SK-N-SH (cell line): Measurements from ENCODE around the gene TNIP2. TPM values are rescaled to one million over a fixed set of nuclear protein-coding genes. Genes with fewer than 3 reads are reported as not detected.
A peak's percentile ranks its signal among the peaks of the same experiment; 100 is the strongest.

Experiments
- CTCF ChIA-PET: fragments of 300-600, 350-600 bp; formaldehyde crosslinking; extraction: SDS; loops from one replicate; lab custom pipeline; 2021; lab: Yijun Ruan, JAX
- POLR2A ChIA-PET: fragments of 350-600 bp; sonication (Branson Sonifier 250); formaldehyde crosslinking; extraction: SDS; loops from one replicate; lab custom pipeline; 2020; ENCODE audit warnings: antibody characterized with exemption, inconsistent platforms; lab: Yijun Ruan, JAX
- DNase-seq: peaks from one replicate; pipeline ENCODE4 v3.0.0; 2012
- H2AFZ ChIP-seq: fragments of 200-600 bp; sonication (generic); 2 replicates; pipeline ENCODE4 v1.8.1; 2016; ENCODE audit warnings: antibody characterized with exemption, mild to moderate bottlenecking, low read depth
- H3F3A ChIP-seq: fragments of 200-600 bp; sonication (generic); replicated peaks from 2 replicates; pipeline ENCODE3; 2016; ENCODE audit warnings: antibody characterized with exemption, mild to moderate bottlenecking; ENCODE audit not compliant: insufficient read depth
- H3K27ac ChIP-seq, 2 experiments: fragments of 200-500 bp in 1 of 2; fragments of 200-600 bp in 1 of 2; sonication (Bioruptor generic) in 1 of 2; sonication (generic), shearing (Covaris generic) in 1 of 2; 2 replicates each; pipeline versions ENCODE4 v1.5.1 to v1.6.1; 2014 to 2016; ENCODE audit warnings: low read depth in 2 of 2, inconsistent platforms in 1 of 2, low read length in 1 of 2, mild to moderate bottlenecking in 1 of 2, mixed read lengths in 1 of 2
- H3K27me3 ChIP-seq: fragments of 200-600 bp; sonication (generic), shearing (Covaris generic); 2 replicates; pipeline ENCODE4 v1.6.1; 2016; ENCODE audit warnings: mixed run types; ENCODE audit not compliant: insufficient read depth
- H3K36me3 ChIP-seq, 2 experiments: fragments of 200-500 bp in 1 of 2; fragments of 200-600 bp in 1 of 2; sonication (Bioruptor generic) in 1 of 2; sonication (generic) in 1 of 2; replicated peaks in 1 of 2; 2 replicates each; pipeline versions ENCODE3 to v1.5.1; 2014 to 2016; ENCODE audit warnings: low read length in 1 of 2, mild to moderate bottlenecking in 1 of 2; ENCODE audit not compliant: insufficient read depth in 2 of 2, control insufficient read depth in 1 of 2
- H3K4me1 ChIP-seq, 2 experiments: fragments of 200-500 bp in 1 of 2; fragments of 200-600 bp in 1 of 2; sonication (Bioruptor generic) in 1 of 2; sonication (generic), shearing (Covaris generic) in 1 of 2; 2 replicates each; pipeline versions ENCODE4 v1.5.1 to v1.6.1; 2014 to 2016; ENCODE audit warnings: low read depth in 1 of 2, low read length in 1 of 2, mixed run types in 1 of 2; ENCODE audit not compliant: insufficient read depth in 2 of 2, control insufficient read depth in 1 of 2
- H3K4me2 ChIP-seq: fragments of 200-600 bp; sonication (generic), shearing (Covaris generic); 2 replicates; pipeline ENCODE4 v1.6.1; 2017; ENCODE audit warnings: mixed run types
- H3K4me3 ChIP-seq, 2 experiments: fragments of 200-500 bp in 1 of 2; fragments of 200-600 bp in 1 of 2; sonication (Bioruptor generic) in 1 of 2; sonication (generic), shearing (Covaris generic) in 1 of 2; 2 replicates each; pipeline versions ENCODE4 v1.5.1 to v1.8.1; 2014 to 2016; ENCODE audit warnings: low read depth in 2 of 2, inconsistent platforms in 1 of 2, low read length in 1 of 2, mild to moderate bottlenecking in 1 of 2, mixed read lengths in 1 of 2, moderate library complexity in 1 of 2
- H3K79me2 ChIP-seq: fragments of 200-600 bp; sonication (generic); 2 replicates; pipeline ENCODE4 v1.8.1; 2017; ENCODE audit warnings: mild to moderate bottlenecking; ENCODE audit not compliant: insufficient read depth
- H3K9ac ChIP-seq: fragments of 200-600 bp; sonication (generic); 2 replicates; pipeline ENCODE4 v1.6.1; 2017; ENCODE audit warnings: mixed run types
- H3K9me2 ChIP-seq: fragments of 200-600 bp; sonication (generic); 2 replicates; pipeline ENCODE4 v1.6.1; 2017; ENCODE audit warnings: mixed run types
- H3K9me3 ChIP-seq: fragments of 200-600 bp; sonication (generic); 2 replicates; pipeline ENCODE4 v1.6.1; 2017; ENCODE audit warnings: mixed run types, mild to moderate bottlenecking, moderate library complexity
- H4K20me1 ChIP-seq: fragments of 200-600 bp; sonication (generic); 2 replicates; pipeline ENCODE4 v1.6.1; 2017; ENCODE audit warnings: mild to moderate bottlenecking, mixed run types; ENCODE audit not compliant: insufficient read depth
- ELF1 ChIP-seq: IDR thresholded peaks from 2 replicates; pipeline ENCODE4 v1.4.0; 2012
- EP300 ChIP-seq, 2 experiments: IDR thresholded peaks; 2 replicates each; pipeline versions ENCODE4 v1.4.0 to v1.6.1; 2012; ENCODE audit warnings: borderline replicate concordance in 1 of 2, low read depth in 1 of 2, low read length in 1 of 2
- FOSL2 ChIP-seq: IDR thresholded peaks from 2 replicates; pipeline ENCODE4 v1.4.0; 2012; ENCODE audit warnings: low read depth, mild to moderate bottlenecking, moderate library complexity, borderline replicate concordance
- FOXJ3 ChIP-seq: sonication (generic); formaldehyde crosslinking; IDR thresholded peaks from 2 replicates; pipeline ENCODE4 v1.5.1; 2020; ENCODE audit warnings: mild to moderate bottlenecking, missing genetic modification reagents
- FOXM1 ChIP-seq: IDR thresholded peaks from 2 replicates; pipeline ENCODE4 v1.4.0; 2012; ENCODE audit warnings: low read depth, mild to moderate bottlenecking
- GABPA ChIP-seq: IDR thresholded peaks from 2 replicates; pipeline ENCODE4 v1.4.0; 2012; ENCODE audit warnings: low read depth, mild to moderate bottlenecking
- GATA2 ChIP-seq: sonication (generic); formaldehyde crosslinking; IDR thresholded peaks from 2 replicates; pipeline ENCODE4 v1.5.0; 2020; ENCODE audit warnings: mild to moderate bottlenecking, missing genetic modification reagents
- JUND ChIP-seq: IDR thresholded peaks from 2 replicates; pipeline ENCODE4 v1.4.0; 2012
- NFIC ChIP-seq: IDR thresholded peaks from 2 replicates; pipeline ENCODE4 v1.4.0; 2012; ENCODE audit warnings: borderline replicate concordance
- NRF1 ChIP-seq: IDR thresholded peaks from 2 replicates; pipeline ENCODE4 v1.6.1; 2012; ENCODE audit warnings: low read depth, mild to moderate bottlenecking, low read length
- POLR2AphosphoS5 ChIP-seq: IDR thresholded peaks from 2 replicates; pipeline ENCODE4 v1.6.1; 2012; ENCODE audit warnings: low read depth, low read length
- RAD21 ChIP-seq: IDR thresholded peaks from 2 replicates; pipeline ENCODE4 v1.6.1; 2012; ENCODE audit warnings: mild to moderate bottlenecking, low read length
- RFX5 ChIP-seq: IDR thresholded peaks from 2 replicates; pipeline ENCODE4 v1.6.1; 2012; ENCODE audit warnings: mild to moderate bottlenecking, improper control_type of control experiment, low read length
- RXRA ChIP-seq: IDR thresholded peaks from 2 replicates; pipeline ENCODE4 v1.4.0; 2012; ENCODE audit warnings: low read depth, mild to moderate bottlenecking, borderline replicate concordance
- SMC3 ChIP-seq: IDR thresholded peaks from 2 replicates; pipeline ENCODE4 v1.6.1; 2012; ENCODE audit warnings: low read depth, low read length, improper control_type of control experiment
- WGBS: methylation state at CpG from one replicate; pipeline ENCODE4 v1.1.6; 2017; ENCODE audit warnings: low lambda C conversion rate; 5-methylcytosine and 5-hydroxymethylcytosine counted together
- polyA plus RNA-seq, 3 experiments: library from polyadenylated mRNA; depleted of rRNA; stranded (reverse); fragments of >200 nt; gene quantifications; 2 replicates each; pipeline ENCODE4 v1.2.3, GENCODE V29; 2012
- TF ChIP-seq, protein P1 (sequence below): IDR thresholded peaks from 2 replicates; pipeline ENCODE4; 2012
- TF ChIP-seq, protein P2 (sequence below): IDR thresholded peaks from 2 replicates; pipeline ENCODE4 v1.4.0; 2012; ENCODE audit warnings: low read depth, borderline replicate concordance
- TF ChIP-seq, protein P3 (sequence below): IDR thresholded peaks from 2 replicates; pipeline ENCODE4 v1.4.0; 2012; ENCODE audit warnings: low read depth
- TF ChIP-seq, protein P4 (sequence below): IDR thresholded peaks from 2 replicates; pipeline ENCODE4 v1.6.1; 2012; ENCODE audit warnings: mild to moderate bottlenecking, low read depth, low read length, moderate library complexity
- TF ChIP-seq, protein P5 (sequence below): fragments of 150-350 bp; IDR thresholded peaks from 2 replicates; pipeline ENCODE4 v1.6.1; 2017; ENCODE audit warnings: antibody characterized with exemption, low read length, low read depth, borderline replicate concordance
- TF ChIP-seq, protein P6 (sequence below): IDR thresholded peaks from 2 replicates; pipeline ENCODE4 v1.4.0; 2012; ENCODE audit warnings: low read depth, borderline replicate concordance

The TNIP2 gene, protein sequence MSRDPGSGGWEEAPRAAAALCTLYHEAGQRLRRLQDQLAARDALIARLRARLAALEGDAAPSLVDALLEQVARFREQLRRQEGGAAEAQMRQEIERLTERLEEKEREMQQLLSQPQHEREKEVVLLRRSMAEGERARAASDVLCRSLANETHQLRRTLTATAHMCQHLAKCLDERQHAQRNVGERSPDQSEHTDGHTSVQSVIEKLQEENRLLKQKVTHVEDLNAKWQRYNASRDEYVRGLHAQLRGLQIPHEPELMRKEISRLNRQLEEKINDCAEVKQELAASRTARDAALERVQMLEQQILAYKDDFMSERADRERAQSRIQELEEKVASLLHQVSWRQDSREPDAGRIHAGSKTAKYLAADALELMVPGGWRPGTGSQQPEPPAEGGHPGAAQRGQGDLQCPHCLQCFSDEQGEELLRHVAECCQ
- polyA plus RNA-seq (2012; rRNA removed), result 68.2 and 78.9 TPM in 2 replicates
- polyA plus RNA-seq (2012; cell fraction: cytosol; rRNA removed), result 47.4 and 57.1 TPM in 2 replicates
- 175 and 261 TPM in 2 replicates for polyA plus RNA-seq (2012; cell fraction: nucleus; rRNA removed)

DNA sequence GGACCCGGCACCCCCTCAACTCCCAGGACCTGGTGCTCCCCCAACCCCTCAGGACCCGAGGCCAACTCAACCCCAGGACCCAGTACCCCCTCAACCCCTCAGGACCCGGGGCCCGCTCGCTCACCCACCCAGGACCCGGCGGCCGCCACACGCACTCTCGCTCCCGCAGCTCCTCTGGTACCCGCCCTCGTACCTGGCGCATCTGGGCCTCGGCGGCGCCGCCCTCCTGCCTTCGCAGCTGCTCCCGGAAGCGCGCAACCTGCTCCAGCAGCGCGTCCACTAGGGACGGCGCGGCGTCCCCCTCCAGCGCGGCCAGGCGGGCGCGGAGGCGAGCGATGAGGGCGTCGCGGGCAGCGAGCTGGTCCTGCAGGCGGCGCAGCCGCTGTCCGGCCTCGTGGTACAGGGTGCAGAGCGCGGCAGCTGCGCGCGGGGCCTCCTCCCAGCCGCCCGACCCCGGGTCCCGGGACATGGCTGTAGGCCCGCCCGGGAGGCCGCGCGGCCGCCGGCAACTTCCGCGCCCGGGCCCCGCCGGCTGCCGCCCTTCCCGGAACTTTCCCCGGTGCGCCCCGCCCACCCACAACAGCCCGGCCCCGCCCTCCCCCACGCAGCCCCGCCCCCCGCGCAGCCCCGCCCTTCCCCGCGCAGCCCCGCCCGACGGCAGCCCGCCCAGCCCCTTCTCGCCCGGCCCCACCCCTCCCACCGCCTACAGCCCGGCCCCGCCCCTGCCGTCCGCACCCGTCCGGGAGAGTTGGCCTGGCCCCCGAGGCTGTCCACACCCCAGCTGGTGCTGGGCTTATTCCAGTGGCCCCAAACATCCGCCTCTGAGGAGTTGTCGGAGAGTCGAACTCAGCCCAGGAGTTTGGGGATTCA, at the start of gene TNIP2:
Gene TNIP2 (minus strand): TSS at position 516 of the 870 bp plus-strand sequence. CDS start 47 bp downstream, at position 469.
- Histone ChIP-seq H2AFZ (peak within 1 kb of the TSS; percentile 92), H3K4me1 (peaks cover 0 to 7% of the 10 kb centered on the region in 2 experiments; a peak in 1 of 4 replicates), H3K27ac (peak within 1 kb of the TSS; percentile 28 to 81; a peak in 2 of 4 replicates), H3K27me3 (no peaks in the 10 kb centered on the region), H4K20me1 (0 out of 2 replicates have a peak, but pooled peaks cover 3% of the 10 kb centered on the region), H3K4me2 (peak within 1 kb of the TSS; percentile 89), H3K79me2 (peaks cover 44% of the 10 kb centered on the region), H3K9me3 (no peaks in the 10 kb centered on the region), H3K9ac (peak within 1 kb of the TSS; percentile 79), H3K4me3 (peak within 1 kb of the TSS; percentile 74), H3F3A (peaks cover 4% of the 10 kb centered on the region), H3K9me2 (no peaks in the 10 kb centered on the region), H3K36me3 (no peaks in the 10 kb centered on the region)
- peak; percentile 100 for DNase-seq
- 6% methylated on average over 2 of the region's 96 CpGs for WGBS
- ChIA-PET CTCF (interaction anchor here (0.5 to 1.1 kb wide), 6 partner anchors 23 to 179 kb away, joined by 3 to 4 read pairs (median 3); no protein-coding TSS in a partner anchor), POLR2A (interaction anchor here (0.5 to 1.6 kb wide), 9 partner anchors 12 to 287 kb away, joined by 3 to 7 read pairs (median 3); partner anchors contain the start of gene RNF4)
- no peak for TF ChIP-seq EP300 (IDR thresholded peaks at IDR 0.05; ENCODE audit: borderline replicate concordance in 1 of 2, low read depth in 1 of 2, low read length in 1 of 2)
- TF ChIP-seq NFIC, result no peak
- TF ChIP-seq FOXM1, result no peak
- peak; percentile 43 for TF ChIP-seq POLR2AphosphoS5
- TF ChIP-seq, protein P1, sequence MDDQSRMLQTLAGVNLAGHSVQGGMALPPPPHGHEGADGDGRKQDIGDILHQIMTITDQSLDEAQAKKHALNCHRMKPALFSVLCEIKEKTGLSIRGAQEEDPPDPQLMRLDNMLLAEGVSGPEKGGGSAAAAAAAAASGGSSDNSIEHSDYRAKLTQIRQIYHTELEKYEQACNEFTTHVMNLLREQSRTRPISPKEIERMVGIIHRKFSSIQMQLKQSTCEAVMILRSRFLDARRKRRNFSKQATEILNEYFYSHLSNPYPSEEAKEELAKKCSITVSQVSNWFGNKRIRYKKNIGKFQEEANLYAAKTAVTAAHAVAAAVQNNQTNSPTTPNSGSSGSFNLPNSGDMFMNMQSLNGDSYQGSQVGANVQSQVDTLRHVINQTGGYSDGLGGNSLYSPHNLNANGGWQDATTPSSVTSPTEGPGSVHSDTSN, result no peak
- TF ChIP-seq GABPA, result no peak; the same call in 1 of the 2 replicates
- TF ChIP-seq, protein P2, sequence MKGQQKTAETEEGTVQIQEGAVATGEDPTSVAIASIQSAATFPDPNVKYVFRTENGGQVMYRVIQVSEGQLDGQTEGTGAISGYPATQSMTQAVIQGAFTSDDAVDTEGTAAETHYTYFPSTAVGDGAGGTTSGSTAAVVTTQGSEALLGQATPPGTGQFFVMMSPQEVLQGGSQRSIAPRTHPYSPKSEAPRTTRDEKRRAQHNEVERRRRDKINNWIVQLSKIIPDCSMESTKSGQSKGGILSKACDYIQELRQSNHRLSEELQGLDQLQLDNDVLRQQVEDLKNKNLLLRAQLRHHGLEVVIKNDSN, result no peak
- TF ChIP-seq, protein P3, sequence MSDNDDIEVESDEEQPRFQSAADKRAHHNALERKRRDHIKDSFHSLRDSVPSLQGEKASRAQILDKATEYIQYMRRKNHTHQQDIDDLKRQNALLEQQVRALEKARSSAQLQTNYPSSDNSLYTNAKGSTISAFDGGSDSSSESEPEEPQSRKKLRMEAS, result peak; percentile 27; the same call in 1 of the 2 replicates
- no peak for TF ChIP-seq GATA2 (CRISPR knock-in tag)
- no peak for TF ChIP-seq JUND
- TF ChIP-seq, protein P4, sequence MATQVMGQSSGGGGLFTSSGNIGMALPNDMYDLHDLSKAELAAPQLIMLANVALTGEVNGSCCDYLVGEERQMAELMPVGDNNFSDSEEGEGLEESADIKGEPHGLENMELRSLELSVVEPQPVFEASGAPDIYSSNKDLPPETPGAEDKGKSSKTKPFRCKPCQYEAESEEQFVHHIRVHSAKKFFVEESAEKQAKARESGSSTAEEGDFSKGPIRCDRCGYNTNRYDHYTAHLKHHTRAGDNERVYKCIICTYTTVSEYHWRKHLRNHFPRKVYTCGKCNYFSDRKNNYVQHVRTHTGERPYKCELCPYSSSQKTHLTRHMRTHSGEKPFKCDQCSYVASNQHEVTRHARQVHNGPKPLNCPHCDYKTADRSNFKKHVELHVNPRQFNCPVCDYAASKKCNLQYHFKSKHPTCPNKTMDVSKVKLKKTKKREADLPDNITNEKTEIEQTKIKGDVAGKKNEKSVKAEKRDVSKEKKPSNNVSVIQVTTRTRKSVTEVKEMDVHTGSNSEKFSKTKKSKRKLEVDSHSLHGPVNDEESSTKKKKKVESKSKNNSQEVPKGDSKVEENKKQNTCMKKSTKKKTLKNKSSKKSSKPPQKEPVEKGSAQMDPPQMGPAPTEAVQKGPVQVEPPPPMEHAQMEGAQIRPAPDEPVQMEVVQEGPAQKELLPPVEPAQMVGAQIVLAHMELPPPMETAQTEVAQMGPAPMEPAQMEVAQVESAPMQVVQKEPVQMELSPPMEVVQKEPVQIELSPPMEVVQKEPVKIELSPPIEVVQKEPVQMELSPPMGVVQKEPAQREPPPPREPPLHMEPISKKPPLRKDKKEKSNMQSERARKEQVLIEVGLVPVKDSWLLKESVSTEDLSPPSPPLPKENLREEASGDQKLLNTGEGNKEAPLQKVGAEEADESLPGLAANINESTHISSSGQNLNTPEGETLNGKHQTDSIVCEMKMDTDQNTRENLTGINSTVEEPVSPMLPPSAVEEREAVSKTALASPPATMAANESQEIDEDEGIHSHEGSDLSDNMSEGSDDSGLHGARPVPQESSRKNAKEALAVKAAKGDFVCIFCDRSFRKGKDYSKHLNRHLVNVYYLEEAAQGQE, result 0 out of 2 replicates have a peak, but pooled peaks have one; percentile 25
- TF ChIP-seq, protein P5, sequence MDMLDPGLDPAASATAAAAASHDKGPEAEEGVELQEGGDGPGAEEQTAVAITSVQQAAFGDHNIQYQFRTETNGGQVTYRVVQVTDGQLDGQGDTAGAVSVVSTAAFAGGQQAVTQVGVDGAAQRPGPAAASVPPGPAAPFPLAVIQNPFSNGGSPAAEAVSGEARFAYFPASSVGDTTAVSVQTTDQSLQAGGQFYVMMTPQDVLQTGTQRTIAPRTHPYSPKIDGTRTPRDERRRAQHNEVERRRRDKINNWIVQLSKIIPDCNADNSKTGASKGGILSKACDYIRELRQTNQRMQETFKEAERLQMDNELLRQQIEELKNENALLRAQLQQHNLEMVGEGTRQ, result no peak
- TF ChIP-seq FOSL2, result no peak
- TF ChIP-seq RAD21, result peak; percentile 32; the same call in 1 of the 2 replicates
- no peak for TF ChIP-seq NRF1
- no peak; the same call in 1 of the 2 replicates for TF ChIP-seq SMC3
- no peak for TF ChIP-seq FOXJ3 (CRISPR knock-in tag)
- TF ChIP-seq, protein P6, sequence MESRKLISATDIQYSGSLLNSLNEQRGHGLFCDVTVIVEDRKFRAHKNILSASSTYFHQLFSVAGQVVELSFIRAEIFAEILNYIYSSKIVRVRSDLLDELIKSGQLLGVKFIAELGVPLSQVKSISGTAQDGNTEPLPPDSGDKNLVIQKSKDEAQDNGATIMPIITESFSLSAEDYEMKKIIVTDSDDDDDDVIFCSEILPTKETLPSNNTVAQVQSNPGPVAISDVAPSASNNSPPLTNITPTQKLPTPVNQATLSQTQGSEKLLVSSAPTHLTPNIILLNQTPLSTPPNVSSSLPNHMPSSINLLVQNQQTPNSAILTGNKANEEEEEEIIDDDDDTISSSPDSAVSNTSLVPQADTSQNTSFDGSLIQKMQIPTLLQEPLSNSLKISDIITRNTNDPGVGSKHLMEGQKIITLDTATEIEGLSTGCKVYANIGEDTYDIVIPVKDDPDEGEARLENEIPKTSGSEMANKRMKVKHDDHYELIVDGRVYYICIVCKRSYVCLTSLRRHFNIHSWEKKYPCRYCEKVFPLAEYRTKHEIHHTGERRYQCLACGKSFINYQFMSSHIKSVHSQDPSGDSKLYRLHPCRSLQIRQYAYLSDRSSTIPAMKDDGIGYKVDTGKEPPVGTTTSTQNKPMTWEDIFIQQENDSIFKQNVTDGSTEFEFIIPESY, result no peak
- no peak for TF ChIP-seq RFX5
- no peak for TF ChIP-seq RXRA
- TF ChIP-seq ELF1, result peak; percentile 55; the same call in 1 of the 2 replicates
